Measurements from ENCODE around the gene TPD52L2. TPM values are rescaled to one million over a fixed set of nuclear protein-coding genes. Genes with fewer than 3 reads are reported as not detected.
"Not testable (repeated sequence)": the region's sequence is repeated elsewhere in the genome, so short reads cannot be mapped to it uniquely, and the experiment has no call there.

The TPD52L2 gene
- total RNA-seq, 1 donor from 2014 or later, result 78.0 TPM

DNA sequence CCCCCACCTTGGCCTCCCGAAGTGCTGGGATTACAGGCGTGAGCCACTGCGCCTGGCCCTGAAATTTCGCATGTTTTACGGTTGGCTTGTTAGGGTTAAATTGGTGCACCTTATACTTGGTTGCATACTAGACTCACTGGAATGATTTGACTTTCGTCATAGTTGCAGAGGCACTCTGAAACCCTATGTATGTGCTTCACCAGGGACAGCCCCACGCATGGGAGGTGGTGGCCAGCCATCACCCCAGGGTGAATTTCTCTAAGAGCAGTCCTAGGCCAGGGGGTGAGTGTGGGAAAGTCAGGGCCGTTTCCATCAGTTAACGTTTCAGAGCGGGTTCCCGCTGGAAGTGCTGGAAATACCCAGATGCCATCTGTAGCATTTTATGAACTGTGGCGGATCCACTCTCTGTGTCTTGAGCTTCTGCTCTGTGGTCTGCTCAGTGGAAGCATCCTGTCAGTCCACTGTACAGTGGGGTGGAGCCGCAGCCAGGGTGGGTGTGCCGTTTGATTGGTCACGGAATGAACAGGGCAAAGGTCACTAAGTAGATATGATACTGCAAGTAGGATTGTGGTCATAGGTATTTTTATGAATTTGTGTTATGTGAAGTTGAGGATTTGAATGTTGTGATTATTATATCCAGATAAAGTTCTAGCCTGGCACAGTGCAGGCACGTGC lies 43.1 kb downstream of the TPD52L2 start:
- no peak for ATAC-seq
- DNase-seq (ENCODE audit: missing footprints), result no peak
- intact Hi-C loops (cut with DNase I), result loop anchor here (2.0 kb wide), 1 partner anchor 65 kb away; no protein-coding TSS in a partner anchor

DNA sequence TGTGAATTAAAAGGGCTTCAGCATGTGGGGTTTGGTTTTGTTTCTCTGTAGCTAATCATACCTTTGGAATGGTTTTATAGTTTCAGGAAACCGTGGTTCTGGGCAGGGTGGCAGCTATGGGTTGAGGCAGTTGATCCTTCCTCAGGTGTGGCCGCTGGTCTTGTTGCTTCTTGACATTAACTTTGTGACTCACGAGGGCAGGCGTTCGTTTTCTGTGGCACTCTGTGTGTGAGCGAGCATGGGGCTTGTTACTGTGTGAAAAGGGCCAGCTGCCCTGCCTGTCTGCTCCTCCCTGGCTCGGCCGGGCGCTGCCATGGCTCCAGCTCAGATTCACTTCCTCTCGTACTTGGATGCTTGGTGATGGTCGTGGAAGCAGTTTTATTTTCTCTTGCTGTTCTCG lies 46.1 kb downstream of the TPD52L2 start:
- intact Hi-C loops (cut with DNase I), result no loop called here
- ATAC-seq, result no peak
- DNase-seq (ENCODE audit: missing footprints), result no peak

- intact Hi-C loops (cut with DNase I), result no loop called here
- ATAC-seq (no peak), DNase-seq (ENCODE audit: missing footprints) (peak; percentile 15)
These were observed 48.7 kb downstream of the TPD52L2 start for GRCh38 chr20:63913768-63914167.

DNA sequence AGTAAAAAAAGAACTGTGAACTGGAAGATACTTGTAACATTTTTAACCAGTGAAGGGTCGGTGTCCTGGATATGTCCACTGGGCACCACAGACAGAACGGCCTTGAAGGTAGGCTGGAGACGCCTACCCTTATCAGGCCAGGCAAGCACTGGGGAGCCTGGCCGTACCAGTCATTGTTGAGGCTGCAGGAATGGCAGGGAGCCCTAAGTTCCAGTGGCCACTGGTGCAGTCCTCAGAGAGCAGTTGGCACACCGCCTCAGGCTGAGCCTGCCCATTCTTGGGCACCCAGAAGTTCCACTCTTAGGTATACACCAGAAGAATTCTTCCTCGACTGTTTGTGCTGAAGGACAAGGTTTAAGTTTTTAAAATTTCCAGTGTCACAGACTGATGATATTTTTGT lies 50.4 kb downstream of the TPD52L2 start:
- peak; percentile 77 for ATAC-seq
- intact Hi-C loops (cut with DNase I), result no loop called here
- peak; percentile 70 for DNase-seq (ENCODE audit: missing footprints)

DNA sequence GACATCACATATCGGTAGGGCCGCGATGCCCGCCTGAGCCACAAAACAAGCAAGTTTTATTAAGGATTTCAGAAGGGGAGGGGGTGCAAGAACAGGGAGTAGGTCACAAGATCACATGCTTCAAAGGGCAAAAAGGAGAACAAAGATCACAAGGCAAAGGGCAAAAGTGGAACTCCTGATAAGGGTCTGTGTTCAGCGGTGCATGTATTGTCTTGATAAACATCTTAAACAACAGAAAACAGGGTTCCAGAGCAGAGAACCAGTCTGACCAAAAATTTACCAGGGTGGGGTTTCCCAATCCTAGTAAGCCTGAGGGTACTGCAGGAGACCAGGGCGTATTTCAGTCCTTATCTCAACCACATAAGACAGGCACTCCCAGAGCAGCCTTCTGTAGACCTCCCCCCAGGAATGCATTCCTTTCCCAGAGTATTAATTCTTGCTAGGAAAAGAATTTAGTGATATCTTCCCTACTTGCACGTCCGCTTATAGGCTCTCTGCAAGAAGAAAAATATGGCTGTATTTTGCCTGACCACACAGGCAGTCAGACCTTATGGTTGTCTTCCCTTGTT lies 51.4 kb downstream of the TPD52L2 start:
- intact Hi-C loops (cut with DNase I); ATAC-seq: not testable (repeated sequence)
- DNase-seq (ENCODE audit: missing footprints), result peak; percentile 11

- intact Hi-C loops (cut with DNase I), result no loop called here
- no peak for ATAC-seq
- peak; percentile 66 for DNase-seq (ENCODE audit: missing footprints)
These were observed 52.7 kb downstream of the TPD52L2 start for GRCh38 chr20:63917811-63918210.

- intact Hi-C loops (cut with DNase I), result no loop called here
- DNase-seq (ENCODE audit: missing footprints) (peak; percentile 1), ATAC-seq (no peak)
These were observed 54.1 kb downstream of the TPD52L2 start for GRCh38 chr20:63919130-63919529.

GRCh38 chr20:63920226-63920625 lies 55.2 kb downstream of the TPD52L2 start:
- no peak for ATAC-seq
- intact Hi-C loops (cut with DNase I), result no loop called here

GRCh38 chr20:63923651-63924050 lies 58.6 kb downstream of the TPD52L2 start:
- intact Hi-C loops (cut with DNase I), result no loop called here
- DNase-seq (ENCODE audit: missing footprints), result no peak
- no peak for ATAC-seq

More at GRCh38 chr20:63920226-63920625, 55.2 kb downstream of the TPD52L2 start:
- peak; percentile 46 for DNase-seq (ENCODE audit: missing footprints)

DNA sequence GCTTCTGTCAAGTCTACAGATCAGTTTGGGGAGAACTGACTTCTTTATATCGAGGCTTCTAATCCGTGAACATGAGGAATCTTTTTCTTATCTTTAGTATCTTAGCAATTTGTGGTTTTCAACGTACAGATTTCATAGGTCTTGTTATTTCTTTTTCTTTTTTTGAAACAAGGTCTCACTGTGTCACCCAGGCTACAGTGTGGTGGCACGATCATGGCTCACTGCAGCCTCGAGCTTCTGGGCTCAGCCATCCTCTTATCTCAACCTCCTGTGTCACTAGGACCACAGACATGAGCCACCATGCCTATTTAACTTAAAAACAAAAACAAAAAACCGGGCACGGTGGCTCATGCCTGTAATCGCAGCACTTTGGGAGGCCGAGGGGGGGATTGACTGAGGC lies 59.2 kb downstream of the TPD52L2 start:
- intact Hi-C loops (cut with DNase I), result no loop called here
- DNase-seq (ENCODE audit: missing footprints) (peak; percentile 5), ATAC-seq (no peak)

DNA sequence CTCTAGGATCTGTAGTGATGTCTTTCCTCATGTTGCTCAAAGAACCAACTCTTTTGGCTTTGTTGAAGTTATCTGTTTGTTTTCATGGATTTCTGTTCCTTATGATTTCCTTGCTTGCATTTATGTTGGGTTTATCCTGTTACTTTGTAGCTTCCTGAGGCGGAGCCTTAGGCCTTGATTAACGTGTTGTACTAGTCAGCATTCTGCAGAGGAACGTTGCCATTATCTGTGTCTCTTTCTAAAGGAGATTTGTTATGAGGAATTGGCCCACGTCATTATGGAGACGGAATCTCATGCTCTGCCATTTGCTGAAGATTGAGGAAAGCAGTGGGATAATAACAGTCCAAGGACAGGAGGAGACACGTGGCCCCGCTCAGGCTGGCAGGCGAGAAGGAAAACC lies 61.2 kb downstream of the TPD52L2 start:
- no peak for ATAC-seq
- DNase-seq (ENCODE audit: missing footprints), result no peak
- intact Hi-C loops (cut with DNase I), result no loop called here

DNA sequence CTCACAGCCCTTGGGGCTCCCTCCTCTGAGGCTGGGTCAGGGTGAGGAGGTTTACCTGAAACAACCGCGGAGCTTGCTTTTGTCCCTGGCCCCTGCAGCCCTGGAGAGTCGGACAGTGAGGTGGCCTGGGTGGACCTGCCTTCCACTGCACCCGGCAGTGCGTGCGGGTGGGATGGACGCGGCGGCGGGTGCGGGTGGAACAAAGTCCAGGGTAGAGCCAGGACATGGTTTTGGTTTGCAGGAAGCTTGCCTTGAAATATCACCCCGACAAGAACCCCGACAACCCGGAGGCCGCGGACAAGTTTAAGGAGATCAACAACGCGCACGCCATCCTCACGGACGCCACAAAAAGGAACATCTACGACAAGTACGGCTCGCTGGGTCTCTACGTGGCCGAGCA lies 64.0 kb downstream of the TPD52L2 start:
- ATAC-seq, result no peak
- intact Hi-C loops (cut with DNase I), result no loop called here

DNA sequence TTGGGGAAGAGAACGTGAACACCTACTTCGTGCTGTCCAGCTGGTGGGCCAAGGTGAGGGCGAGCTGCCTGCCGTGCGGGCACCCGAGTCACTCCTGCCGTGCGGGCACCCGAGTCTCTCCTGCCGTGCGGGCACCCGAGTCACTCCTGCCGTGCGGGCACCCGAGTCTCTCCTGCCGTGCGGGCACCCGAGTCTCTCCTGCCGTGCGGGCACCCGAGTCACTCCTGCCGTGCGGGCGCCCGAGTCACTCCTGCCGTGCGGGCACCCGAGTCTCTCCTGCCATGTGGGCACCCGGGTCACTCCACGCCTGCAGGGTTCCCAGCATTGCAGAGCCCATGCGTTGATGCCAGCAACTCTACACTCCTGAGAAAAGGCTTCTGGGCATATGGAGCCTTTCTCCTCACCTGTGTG lies 64.4 kb downstream of the TPD52L2 start:
- ATAC-seq; intact Hi-C loops (cut with DNase I): not testable (repeated sequence)
- peak; percentile 51 for DNase-seq (ENCODE audit: missing footprints)

More for the DNA sequence above, 64.0 kb downstream of the TPD52L2 start:
- DNase-seq (ENCODE audit: missing footprints), result peak; percentile 45

DNA sequence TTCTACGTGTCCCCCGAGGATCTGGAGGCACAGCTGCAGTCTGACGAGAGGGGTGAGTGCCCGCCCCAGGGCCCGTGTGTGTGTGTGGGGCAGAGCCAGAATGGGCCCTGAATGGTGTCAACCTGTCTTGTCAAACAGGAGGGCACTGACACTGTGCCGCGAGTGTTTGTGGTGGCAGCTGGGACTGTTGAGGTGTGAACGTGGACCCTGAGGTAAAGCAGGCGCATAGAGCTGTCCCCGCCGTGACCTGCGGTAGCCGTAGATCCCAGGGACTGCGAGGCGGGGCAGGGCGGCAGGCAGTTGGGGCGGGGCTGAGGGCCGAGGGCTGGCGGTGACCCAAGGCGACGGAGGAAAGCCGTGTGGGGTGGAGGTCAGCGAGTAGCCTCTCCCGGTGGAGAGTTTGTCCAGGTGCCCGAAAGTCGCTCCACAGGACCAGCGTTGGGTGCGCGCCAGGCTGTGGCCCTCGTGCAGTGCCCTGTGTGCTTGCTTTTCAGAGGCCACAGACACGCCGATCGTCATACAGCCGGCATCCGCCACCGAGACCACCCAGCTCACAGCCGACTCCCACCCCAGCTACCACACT lies 66.0 kb downstream of the TPD52L2 start:
- intact Hi-C loops (cut with DNase I), result loop anchor here (1.0 kb wide), 1 partner anchor 20 kb away; no protein-coding TSS in a partner anchor

GRCh38 chr20:63931735-63932134 lies 66.7 kb downstream of the TPD52L2 start:
- ATAC-seq, result no peak
- intact Hi-C loops (cut with DNase I), result loop anchor here (1.0 kb wide), 1 partner anchor 20 kb away; no protein-coding TSS in a partner anchor
- peak; percentile 23 for DNase-seq (ENCODE audit: missing footprints)

More for the DNA sequence above, 66.0 kb downstream of the TPD52L2 start:
- ATAC-seq, result peak; percentile 94
- peak; percentile 83 for DNase-seq (ENCODE audit: missing footprints)

- ATAC-seq, result no peak
- intact Hi-C loops (cut with DNase I), result no loop called here
These were observed 67.6 kb downstream of the TPD52L2 start for GRCh38 chr20:63932606-63933160.

DNA sequence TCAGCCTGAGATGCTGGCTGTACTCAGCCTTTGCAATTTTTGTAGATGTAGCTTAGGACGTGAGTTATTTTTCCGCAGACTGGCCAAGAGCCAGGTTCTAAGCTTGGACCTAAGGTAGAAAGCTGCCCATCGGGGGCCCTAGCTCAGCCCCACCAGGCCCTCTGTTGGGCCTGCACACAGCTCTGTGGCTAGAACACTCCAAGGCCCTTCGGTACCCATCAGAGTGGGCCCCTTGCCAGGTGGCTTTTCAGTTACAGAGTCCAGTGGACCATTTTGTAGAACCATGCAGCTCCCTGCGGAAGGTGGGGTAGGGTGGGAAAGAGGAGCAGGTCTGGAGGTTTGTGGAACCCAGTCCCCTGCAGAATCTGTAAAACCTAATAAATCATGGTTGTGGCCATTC lies 68.6 kb downstream of the TPD52L2 start:
- ATAC-seq (no peak), DNase-seq (ENCODE audit: missing footprints) (peak; percentile 43)
- intact Hi-C loops (cut with DNase I), result no loop called here

More at GRCh38 chr20:63932606-63933160, 67.6 kb downstream of the TPD52L2 start:
- peak; percentile 48 for DNase-seq (ENCODE audit: missing footprints)

DNA sequence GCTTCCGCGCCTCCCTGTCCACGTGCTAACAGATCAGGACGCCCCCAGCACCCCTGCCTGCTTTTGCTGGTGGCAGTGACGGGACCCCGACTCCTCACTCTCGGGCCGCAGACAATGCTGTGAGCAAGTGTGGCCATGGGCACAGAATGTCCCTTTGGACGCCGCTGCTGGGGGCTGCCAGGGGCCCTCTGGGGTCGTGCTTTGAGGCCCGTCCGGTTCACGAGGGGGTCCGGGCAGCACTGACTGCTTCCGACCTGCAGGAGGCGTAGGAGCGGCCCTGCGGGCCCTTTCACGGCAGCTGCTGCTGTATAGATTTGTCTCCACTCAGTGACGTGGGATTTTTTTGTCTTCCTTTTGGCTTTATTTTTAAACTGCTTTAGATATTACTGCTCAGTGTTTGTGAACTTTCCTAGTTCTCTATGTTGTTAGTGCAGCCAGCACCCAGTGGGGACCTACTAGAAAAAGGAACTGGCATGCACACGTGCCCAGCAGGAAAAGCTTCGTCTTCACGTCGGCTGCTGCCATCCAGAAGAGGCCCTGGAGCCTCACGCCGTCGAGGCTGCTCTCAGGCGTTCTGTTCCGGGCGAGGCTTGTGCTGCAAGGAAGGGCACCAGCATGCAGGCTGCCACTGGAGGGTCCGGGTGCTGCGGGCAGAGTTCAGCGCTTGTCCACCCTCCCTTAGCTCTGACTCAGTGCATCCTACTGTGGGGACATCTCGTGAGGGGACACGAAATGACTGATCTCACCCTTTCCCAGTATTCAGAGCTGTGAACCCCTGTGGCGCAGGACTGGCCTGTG lies 69.4 kb downstream of the TPD52L2 start:
- ATAC-seq (no peak), DNase-seq (ENCODE audit: missing footprints) (peak; percentile 17)
- intact Hi-C loops (cut with DNase I), result no loop called here

- peak; percentile 9 for DNase-seq (ENCODE audit: missing footprints)
- ATAC-seq, result no peak
- intact Hi-C loops (cut with DNase I), result no loop called here
These were observed 70.4 kb downstream of the TPD52L2 start for GRCh38 chr20:63935447-63935846.
